PC-9 (cell line): ENCODE results near the gene ID1. TPM values are rescaled to one million over a fixed set of nuclear protein-coding genes. Genes with fewer than 3 reads are reported as not detected.

ENCODE experiments used
- BruUV-seq: library from RNA; stranded (reverse); fragments of 400-500 nt; replicated peaks from 2 replicates; lab custom pipeline; 2021; lab: Mats Ljungman, UMichigan
- CTCF ChIA-PET: fragments of 300-600 bp; sonication (Branson Sonifier 250); formaldehyde crosslinking; loops from one replicate; lab custom pipeline; 2022; ENCODE audit warnings: antibody characterized with exemption; lab: Charles Lee
- POLR2A ChIA-PET: fragments of 300-600 bp; sonication (Branson Sonifier 250); formaldehyde crosslinking; loops from one replicate; lab custom pipeline; 2022; ENCODE audit warnings: antibody characterized with exemption; ENCODE audit not compliant: unreplicated experiment; lab: Charles Lee
- DNase-seq, 2 experiments: peaks; one replicate each; pipeline versions ENCODE4 v3.0.0 to v3.0.0-alpha.2; 2015 to 2022; ENCODE audit warnings: mixed read lengths in 1 of 2
- H2AFZ ChIP-seq: fragments of 200-600 bp; sonication (generic); 2 replicates; pipeline ENCODE4 v1.8.1; 2017; ENCODE audit warnings: antibody characterized with exemption
- H3F3A ChIP-seq: fragments of 200-600 bp; sonication (generic); 2 replicates; pipeline ENCODE4 v1.8.1; 2017; ENCODE audit warnings: antibody characterized with exemption, mild to moderate bottlenecking, low read depth; ENCODE audit not compliant: insufficient read depth
- H3K27ac ChIP-seq: fragments of 200-600 bp; sonication (generic); 2 replicates; pipeline ENCODE4 v1.6.1; 2016; ENCODE audit warnings: mixed run types
- H3K27me3 ChIP-seq: fragments of 200-600 bp; sonication (generic); 2 replicates; pipeline ENCODE4 v1.6.1; 2016; ENCODE audit warnings: low read depth, mixed run types; ENCODE audit not compliant: insufficient read depth
- H3K36me3 ChIP-seq: fragments of 200-600 bp; sonication (generic); 2 replicates; pipeline ENCODE4 v1.6.1; 2016; ENCODE audit warnings: low read depth, mixed run types
- H3K4me1 ChIP-seq: fragments of 200-600 bp; sonication (generic); replicated peaks from 2 replicates; pipeline ENCODE4 v1.6.1; 2016; ENCODE audit warnings: mixed run types; ENCODE audit not compliant: insufficient read depth
- H3K4me2 ChIP-seq: fragments of 200-600 bp; sonication (generic); 2 replicates; pipeline ENCODE4 v1.6.1; 2017; ENCODE audit warnings: mixed run types
- H3K4me3 ChIP-seq: fragments of 200-600 bp; sonication (generic); 2 replicates; pipeline ENCODE4 v1.6.1; 2016; ENCODE audit warnings: mixed run types
- H3K79me2 ChIP-seq: fragments of 200-600 bp; sonication (generic); 2 replicates; pipeline ENCODE4 v1.6.1; 2017; ENCODE audit warnings: low read depth, mixed run types
- H3K9me2 ChIP-seq: fragments of 200-600 bp; sonication (generic); 2 replicates; pipeline ENCODE4 v1.8.1; 2017; ENCODE audit warnings: mild to moderate bottlenecking; ENCODE audit not compliant: insufficient read depth
- H3K9me3 ChIP-seq: fragments of 200-600 bp; sonication (generic); 2 replicates; pipeline ENCODE4 v1.8.1; 2016; ENCODE audit warnings: low read depth; ENCODE audit not compliant: insufficient read depth
- H4K20me1 ChIP-seq: fragments of 200-600 bp; sonication (generic); 2 replicates; pipeline ENCODE4 v1.8.1; 2017; ENCODE audit not compliant: insufficient read depth
- CTCF ChIP-seq: fragments of 200-600 bp; sonication (generic); conservative IDR thresholded peaks from 2 replicates; pipeline ENCODE4 v1.6.1; 2017; ENCODE audit warnings: mixed run types, antibody characterized with exemption, mild to moderate bottlenecking, moderate library complexity
- EZH2 ChIP-seq: fragments of 200-600 bp; sonication (generic); IDR thresholded peaks from 2 replicates; pipeline ENCODE4 v1.8.0; 2017; ENCODE audit warnings: antibody characterized with exemption, low read depth
- intact Hi-C: fragments of 100-400 bp; cut with micrococcal nuclease; formaldehyde crosslinking; loops from one replicate; pipeline ENCODE4 v1.10.0; 2022; ENCODE audit not compliant: unreplicated experiment
- total RNA-seq: library from RNA; stranded (reverse); gene quantifications from 2 replicates; pipeline ENCODE4 v1.2.3, GENCODE V29; 2021

The ID1 gene
- total RNA-seq, 1 experiment from 2014 or later: 74.4 TPM

- ChIA-PET POLR2A (interaction anchor here (0.6 to 2.6 kb wide), 7 partner anchors 13 to 45 kb away, joined by 6 to 81 read pairs (median 15); no protein-coding TSS in a partner anchor), CTCF (interaction anchor here (1.9 to 7.2 kb wide), 2 partner anchors 33 to 41 kb away, joined by 6 to 407 read pairs; no protein-coding TSS in a partner anchor)
- peak overlapping the region; percentile 97 for H3K4me3 ChIP-seq
- no TSS peak for BruUV-seq
- peak overlapping the region; percentile 90 for H3K4me2 ChIP-seq
- peaks cover 60% of the 10 kb centered on the region for H3K4me1 ChIP-seq
- H3K9me3 ChIP-seq: no peaks in the 10 kb centered on the region
- H3K27ac ChIP-seq: peak overlapping the region; percentile 96
- H3K9me2 ChIP-seq: no peaks in the 10 kb centered on the region
- TF ChIP-seq CTCF: no peak
- no peak for TF ChIP-seq EZH2
- no peak for DNase-seq
- no peak overlapping the region for H2AFZ ChIP-seq
- peaks cover 37% of the 10 kb centered on the region for H3K79me2 ChIP-seq
- intact Hi-C loops: no loop called here
- no peaks in the 10 kb centered on the region for H3K27me3 ChIP-seq
- H4K20me1 ChIP-seq: peaks cover 5% of the 10 kb centered on the region; the same call in 1 of the 2 replicates
- H3F3A ChIP-seq: peaks cover 81% of the 10 kb centered on the region
- H3K36me3 ChIP-seq: peaks cover 8% of the 10 kb centered on the region; the same call in 1 of the 2 replicates
Measured at GRCh38 chr20:31605902-31606803, 1.1 kb downstream of the ID1 start.

GRCh38 chr20:31606804-31607639 lies 1.9 kb downstream of the ID1 start:
- ChIA-PET CTCF (interaction anchor here (7.2 kb wide), 1 partner anchor 42 kb away, joined by 407 read pairs; no protein-coding TSS in a partner anchor), POLR2A (interaction anchor here (0.6 to 1.6 kb wide), 5 partner anchors 13 to 40 kb away, joined by 3 to 10 read pairs (median 7); no protein-coding TSS in a partner anchor)
- peaks cover 84% of the 10 kb centered on the region for H3F3A ChIP-seq
- DNase-seq: peak; percentile 41 to 51
- H3K27me3 ChIP-seq: no peaks in the 10 kb centered on the region
- peak overlapping the region; percentile 96 for H3K27ac ChIP-seq
- peaks cover 5% of the 10 kb centered on the region; the same call in 1 of the 2 replicates for H4K20me1 ChIP-seq
- H3K79me2 ChIP-seq: peaks cover 37% of the 10 kb centered on the region
- no peaks in the 10 kb centered on the region for H3K9me2 ChIP-seq
- H3K9me3 ChIP-seq: no peaks in the 10 kb centered on the region
- peaks cover 64% of the 10 kb centered on the region for H3K4me1 ChIP-seq
- peak overlapping the region; percentile 90 for H3K4me2 ChIP-seq
- TF ChIP-seq CTCF: no peak
- no peak for TF ChIP-seq EZH2
- no peak overlapping the region for H2AFZ ChIP-seq
- H3K36me3 ChIP-seq: peaks cover 8% of the 10 kb centered on the region; the same call in 1 of the 2 replicates
- peak overlapping the region; percentile 97 for H3K4me3 ChIP-seq
- BruUV-seq: no TSS peak
- intact Hi-C loops: no loop called here
